Stimulated activated CD4-positive, alpha-beta T cell treated with anti-CD3 and anti-CD28 coated beads, Interleukin-15, amount 100 ng/mL, for 1 hour (primary cell): ENCODE data around the gene CBS.
"Not testable (repeated sequence)": the region's sequence is repeated elsewhere in the genome, so short reads cannot be mapped to it uniquely, and the experiment has no call there.

ENCODE experiments used
- DNase-seq, 2 donors: peaks; one replicate each; pipeline ENCODE4 v3.0.0-alpha.2; 2020; ENCODE audit warnings: low read depth in 1 of 2, low spot score in 1 of 2

The CBS gene

DNA sequence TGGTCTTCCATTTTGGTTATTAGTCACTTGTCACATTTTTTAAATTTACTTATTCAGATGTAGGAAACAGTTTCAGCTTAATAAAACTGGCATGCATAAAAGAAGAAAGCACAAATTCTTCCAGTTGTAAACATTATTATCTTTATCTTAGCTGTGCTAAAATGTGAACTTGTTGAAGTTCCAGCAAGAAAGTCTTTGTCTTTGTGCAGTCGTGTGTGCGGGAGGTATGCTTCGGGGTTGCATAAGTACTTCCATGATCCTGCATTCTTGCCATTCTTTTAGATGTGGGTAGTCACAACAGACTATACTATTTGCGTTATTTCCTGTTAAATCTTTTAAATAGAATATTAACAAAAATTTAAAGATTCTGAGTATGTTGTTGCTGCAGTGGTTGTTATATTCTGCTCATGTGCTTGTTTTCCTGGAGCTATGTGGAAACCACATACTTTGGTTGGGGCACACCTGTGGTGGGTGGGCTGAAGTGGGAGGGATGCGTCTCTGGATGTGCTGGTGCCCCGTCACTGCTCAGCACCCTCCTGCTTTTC is 49.9 kb downstream of the CBS start:
- no peak for DNase-seq

DNA sequence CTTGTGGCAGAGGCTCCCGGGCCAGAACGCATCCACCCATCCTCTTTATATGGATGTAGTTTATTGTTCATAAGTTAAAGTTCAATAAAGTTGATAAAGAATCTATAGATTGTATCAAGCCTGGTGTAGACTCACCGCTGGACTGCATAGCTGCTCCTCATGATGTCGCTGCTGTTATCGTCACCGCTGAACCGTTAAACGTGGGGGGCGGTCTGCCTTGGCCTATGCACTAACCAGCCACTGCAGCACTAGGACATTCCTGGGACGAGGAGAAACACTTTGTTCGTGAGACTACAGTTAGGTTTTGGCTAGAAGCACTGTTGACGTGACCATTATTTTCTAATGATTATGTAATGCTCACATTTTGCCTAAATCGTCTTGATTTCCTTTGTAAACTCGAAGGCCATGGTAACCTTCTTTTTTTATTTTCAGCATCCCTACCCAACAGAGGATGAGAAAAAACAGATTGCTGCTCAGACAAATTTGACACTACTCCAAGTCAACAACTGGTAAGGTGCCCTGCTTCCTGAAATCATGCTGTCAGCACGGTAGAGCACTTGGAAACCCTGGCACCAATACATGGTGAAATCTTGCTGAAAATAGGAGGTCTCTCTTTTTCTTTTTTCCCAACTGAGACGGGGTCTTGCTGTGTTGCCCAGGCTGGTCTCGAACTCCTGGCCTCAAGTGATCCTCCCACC is 51.0 kb downstream of the CBS start:
- DNase-seq, result no peak

DNA sequence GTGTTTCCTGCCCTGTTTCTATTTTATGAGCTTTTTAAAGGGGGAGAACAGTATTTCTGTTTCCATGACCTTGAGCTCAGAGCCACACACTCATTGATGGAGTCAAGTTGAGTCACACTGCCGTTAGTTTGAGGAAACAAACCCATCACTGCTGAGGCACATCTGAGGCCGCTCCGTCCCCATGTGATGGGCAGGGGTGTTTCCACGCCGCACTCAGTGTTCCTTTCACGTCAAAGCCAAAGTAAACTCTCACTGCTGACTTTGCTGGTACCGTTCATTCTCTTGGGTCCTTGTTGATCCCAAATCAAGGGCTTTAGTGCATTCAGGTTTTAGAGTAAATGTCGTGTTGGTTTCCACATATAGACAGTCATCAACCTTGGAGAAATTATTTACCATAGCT is 52.5 kb downstream of the CBS start:
- DNase-seq, result no peak

DNA sequence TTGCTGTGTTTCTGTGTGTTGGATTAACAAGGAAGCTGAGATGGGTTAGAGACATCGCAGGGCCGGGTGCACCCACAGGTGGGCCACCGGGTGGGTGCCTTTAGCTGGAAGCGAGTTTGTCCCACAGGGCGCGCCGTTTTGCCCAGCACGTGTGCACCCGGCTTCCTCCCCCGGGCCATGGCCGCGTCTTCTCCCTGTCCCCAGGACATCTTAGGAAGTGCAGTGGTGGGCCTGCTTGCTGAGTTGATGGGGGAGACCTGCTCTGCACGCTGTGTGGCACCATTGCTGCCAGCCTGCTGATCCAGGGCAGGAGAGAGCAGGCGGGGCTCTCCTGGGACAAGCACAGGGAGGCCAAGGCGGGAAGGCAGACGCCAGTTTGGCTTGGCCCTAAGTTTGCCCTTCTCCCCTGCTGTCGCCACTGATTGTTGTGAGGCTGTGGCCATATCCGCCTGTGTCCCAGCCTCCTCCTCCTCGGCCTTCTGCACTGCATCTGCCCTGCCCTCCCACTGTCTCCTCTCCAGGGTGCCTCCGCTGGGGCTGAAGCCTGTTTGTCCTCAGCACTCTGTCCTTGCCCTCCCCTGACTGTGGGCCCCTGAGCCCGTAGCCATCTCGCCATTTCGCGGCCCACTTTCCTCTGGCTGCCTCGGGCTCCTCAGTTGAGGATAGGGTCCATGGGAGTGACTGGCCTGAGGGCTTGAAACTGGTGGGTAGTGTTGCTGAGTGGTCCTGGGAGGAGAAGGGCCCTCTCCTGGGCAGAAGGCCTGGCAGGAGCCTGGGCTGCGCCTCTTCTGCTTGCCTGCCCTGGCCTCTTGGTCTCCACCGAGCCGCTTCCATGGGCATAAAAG is 53.7 kb downstream of the CBS start:
- DNase-seq, result no peak

DNA sequence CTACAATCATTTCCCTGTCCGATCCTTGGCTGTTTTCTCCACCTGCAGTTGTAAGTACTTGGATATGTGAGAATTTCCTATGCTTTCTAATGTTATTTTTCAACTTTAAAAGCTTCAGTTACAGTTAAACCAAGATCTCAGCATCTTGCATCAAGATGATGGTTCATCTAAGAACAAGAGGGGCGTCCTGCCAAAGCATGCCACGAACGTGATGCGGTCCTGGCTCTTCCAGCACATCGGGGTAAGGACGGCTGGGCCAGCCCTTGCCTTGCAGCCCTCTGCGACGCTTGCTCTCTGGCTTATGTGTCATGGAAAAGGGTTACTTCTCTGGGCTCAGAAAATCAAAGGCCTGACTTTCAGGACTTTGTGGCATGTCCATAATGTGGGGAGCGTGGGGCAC is 54.4 kb downstream of the CBS start:
- DNase-seq, result no peak

DNA sequence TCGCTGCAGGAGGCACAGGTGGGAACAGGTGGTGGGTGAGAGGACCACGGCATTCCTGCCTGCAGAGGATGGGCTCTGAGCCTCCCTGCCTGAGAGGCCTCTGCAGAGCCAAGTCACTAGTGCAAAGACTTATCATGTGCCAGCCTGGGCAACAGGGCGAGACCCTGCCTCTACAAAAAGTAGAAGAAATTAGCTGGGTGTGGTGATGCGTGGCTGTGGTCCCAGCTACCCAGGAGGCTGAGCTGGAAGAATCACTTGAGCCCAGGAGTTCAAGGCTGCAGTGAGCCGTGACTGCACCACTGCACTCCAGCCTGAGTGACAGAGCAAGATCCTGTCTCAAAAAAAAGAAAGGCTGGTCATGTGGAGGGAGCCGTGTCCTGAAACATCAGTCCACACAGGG is 54.9 kb downstream of the CBS start:
- DNase-seq, result no peak

DNA sequence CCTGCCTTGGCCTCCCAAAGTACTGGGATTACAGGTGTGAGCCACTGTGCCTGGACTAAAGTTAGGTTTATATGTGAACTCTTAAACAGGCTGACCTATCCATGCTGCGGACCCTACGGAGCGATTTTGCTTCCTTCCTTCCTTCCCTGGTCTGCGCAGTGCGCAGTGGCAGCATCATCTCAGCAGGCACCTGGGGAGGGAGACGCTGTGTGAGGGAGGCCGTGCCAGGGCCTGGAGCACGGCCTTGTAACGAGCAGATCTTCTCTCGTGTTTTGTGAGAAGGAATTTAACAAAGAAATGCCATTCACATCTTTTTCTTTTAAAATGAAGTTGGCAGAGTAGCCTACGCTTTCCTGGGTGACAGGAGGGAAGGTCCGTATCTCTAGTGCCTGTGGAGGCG is 55.5 kb downstream of the CBS start:
- DNase-seq, result no peak

DNA sequence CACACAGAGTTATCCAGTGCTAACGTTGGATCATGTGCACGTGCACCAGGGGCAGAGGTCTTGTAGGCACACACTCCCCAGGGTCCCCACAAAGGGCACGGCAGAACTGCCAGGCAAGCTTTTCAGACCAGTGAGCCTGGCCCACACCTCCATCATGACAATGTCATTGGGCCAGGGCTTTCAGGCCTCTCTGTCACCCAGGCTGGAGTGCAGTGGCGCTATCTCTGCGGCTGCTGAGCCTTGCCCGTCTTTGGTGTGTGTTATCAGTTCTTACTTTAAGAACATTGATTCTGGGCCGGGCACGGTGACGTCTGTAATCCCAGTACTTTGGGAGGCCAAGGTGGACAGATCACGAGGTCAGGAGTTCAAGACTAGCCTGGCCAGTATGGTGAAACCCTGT is 57.1 kb downstream of the CBS start:
- DNase-seq, result no peak

DNA sequence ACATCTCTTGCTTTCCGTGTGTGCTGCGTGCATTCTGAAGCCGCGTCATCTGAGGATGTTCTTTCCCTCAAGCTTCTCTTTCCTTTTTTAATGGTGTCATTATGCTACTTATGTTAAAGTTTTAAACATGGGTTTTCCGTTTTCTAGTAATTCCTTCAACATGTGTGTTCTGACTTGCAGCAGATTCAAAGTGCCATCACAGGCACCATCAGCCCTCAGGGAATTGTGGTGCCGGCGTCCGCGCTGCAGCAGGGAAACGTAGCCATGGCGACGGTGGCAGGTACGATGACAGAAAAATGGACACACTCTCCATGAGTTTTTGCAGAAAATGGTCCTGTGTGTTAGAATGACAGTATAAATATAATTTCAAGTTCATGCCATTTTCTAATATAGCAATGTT is 58.9 kb downstream of the CBS start:
- no peak for DNase-seq

DNA sequence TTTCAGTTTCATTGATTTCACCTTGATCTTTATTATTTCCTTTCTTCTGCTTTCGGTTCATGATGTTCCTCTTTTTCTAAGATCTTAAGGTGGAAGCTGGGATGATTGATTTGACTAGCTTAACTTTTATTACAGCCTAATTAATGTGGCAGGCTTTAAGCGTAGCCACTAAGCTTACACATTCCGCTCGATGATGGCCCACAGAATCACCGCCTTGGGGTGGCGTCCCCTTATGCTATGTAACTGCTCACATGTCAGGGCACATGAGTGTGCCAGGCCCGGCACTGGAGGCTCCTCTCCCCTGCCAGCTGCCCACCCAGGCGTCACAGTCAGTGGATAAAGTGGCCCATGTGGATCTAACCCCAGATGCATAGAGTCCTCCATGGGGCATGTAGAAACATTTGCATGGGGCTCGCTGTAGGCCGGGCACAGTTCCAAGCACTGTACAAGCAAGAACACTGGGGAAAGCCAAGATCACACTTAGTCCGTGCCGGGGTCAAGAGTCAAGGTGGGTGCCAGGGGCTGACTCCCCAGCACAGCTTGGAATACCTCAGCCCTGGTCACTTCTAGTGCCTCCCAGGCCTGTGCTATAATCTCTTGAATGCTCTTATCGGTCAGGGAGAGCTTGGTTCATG is 59.6 kb downstream of the CBS start:
- no peak for DNase-seq

DNA sequence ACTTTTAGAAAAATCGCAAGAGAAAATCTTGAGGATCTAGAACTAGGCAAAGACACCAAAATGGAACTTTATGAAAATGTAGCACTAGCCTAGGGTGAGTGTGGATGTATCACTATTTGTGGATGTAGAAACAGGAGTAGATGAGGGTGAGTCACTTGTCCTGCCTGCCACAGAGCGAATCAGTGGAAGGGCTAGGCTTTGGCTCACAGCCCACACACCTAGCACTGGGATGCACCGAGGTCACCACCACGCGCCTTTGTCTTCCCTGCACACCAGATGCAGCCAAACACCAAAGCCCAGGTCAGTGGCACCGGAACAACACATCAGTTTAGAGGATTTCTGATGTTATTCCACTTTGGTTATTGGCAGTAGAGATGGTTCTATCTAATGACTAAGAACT is 63.0 kb downstream of the CBS start:
- DNase-seq, result no peak

DNA sequence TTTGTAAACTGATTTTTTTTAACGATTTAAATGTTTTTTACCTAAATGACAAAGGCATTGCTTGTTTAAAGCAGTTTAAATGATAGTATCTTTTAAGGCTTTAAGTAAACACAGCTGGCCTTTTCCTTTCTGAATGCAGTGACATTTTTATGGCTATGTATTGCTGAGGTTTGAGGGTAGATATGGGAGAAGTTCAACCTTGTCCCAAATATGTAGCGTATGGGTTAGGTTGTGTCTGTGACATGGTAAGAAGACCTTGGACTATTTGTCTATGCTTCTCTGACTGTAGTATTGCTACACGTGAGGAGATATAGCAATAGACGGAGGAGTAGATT is 68.8 kb downstream of the CBS start:
- no peak for DNase-seq

DNA sequence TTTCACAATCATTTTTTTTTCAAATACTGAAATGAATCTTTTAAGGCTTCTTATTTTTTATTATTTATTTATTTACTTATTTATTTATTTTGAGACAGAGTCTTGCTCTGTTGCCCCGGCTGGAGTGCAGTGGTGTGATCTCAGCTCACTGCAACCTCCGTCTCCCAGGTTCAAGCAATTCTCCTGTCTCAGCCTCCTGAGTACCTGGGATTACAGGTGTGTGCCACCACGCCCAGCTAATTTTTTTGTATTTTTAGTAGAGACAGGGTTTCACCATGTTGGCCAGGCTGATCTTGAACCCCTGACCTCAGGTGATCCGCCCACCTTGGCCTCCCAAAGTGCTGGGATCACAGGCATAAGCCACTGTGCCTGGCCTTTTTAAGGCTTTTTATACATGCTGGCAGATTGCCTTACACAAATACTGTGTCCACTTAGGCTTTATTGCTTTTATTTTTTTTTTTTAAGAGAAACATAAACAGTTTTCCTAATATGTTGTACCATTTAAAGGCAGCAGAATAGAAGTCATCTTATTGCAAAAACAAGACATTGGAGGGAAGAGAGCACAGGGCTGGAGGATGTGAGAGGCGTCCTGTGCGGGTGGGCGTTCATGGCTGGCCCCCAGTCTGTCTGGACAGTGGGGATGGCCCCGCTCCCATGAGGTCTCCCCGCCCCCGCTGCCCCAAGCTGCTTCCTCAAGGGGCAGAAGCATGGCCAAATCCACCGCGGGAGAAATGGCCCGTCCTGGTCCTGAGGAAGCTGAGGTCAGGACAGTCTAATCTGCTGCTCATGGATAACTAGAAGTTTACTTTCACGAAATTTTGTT is 69.4 kb downstream of the CBS start:
- not testable (repeated sequence) for DNase-seq

DNA sequence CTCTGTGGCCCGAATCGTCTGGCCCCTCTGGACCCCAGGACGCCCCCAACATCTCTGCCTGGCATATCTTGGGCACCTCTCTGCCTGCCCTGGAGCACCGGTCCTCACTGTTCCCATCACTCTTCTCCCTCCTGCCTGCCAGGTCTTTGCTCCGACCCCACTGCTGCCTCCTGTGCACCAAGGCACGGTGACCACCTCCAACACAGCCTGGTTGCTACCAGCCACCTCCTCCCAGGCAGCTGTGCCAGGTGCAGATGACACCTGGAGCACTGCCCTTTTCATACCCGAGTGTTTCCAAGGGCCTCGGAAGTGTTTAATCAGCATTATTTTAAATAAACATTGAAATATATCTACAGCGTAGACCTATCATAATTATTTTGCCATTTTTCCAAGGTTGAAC is 70.0 kb downstream of the CBS start:
- no peak for DNase-seq

DNA sequence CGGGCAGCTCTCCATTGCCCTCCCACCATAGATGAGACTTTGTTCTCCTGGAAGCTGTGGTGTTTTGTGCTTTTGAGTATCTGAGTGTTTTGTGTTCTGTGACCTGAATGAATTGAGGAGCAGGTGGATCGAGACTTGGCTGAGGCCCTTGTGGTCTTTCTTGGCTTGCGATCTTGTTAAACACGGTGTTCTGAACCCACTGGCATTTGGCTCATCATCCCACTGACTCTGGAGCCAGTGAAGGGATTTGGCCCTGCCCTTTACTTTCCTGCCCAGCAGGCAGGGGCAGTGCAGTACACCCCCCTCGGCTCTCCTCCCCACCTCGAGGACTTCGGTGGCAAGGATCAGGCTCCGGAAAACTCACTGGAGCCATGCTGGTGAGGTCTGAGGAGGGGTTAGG is 70.7 kb downstream of the CBS start:
- no peak for DNase-seq
